ENCODE data around the gene RFX5. TPM values are rescaled to one million over a fixed set of nuclear protein-coding genes. Genes with fewer than 3 reads are reported as not detected.

Gene RFX5
- total RNA-seq, 1 donor from 2014 or later: 69.2 TPM

GRCh38 chr1:151292207-151293030 is 54.6 kb downstream of the RFX5 start:
- no peak for DNase-seq
- intact Hi-C loops (cut with micrococcal nuclease): no loop called here
- H3K27me3 Mint-ChIP-seq: no peaks in the 10 kb centered on the region
- no peak overlapping the region for H3K4me3 Mint-ChIP-seq
- H3K36me3 Mint-ChIP-seq (ENCODE audit: low read depth): peaks cover 46% of the 10 kb centered on the region
- H3K4me1 Mint-ChIP-seq: peaks cover 3% of the 10 kb centered on the region
- no peaks in the 10 kb centered on the region for H3K9me3 Mint-ChIP-seq
- no peak overlapping the region for H3K27ac Mint-ChIP-seq

- Mint-ChIP-seq H3K27me3 (no peaks in the 10 kb centered on the region), H3K27ac (no peak overlapping the region)
Measured at GRCh38 chr1:151290709-151291303, 56.2 kb downstream of the RFX5 start.

More at GRCh38 chr1:151290709-151291303, 56.2 kb downstream of the RFX5 start:
- Mint-ChIP-seq H3K4me3 (no peak overlapping the region), H3K9me3 (no peaks in the 10 kb centered on the region), H3K36me3 (ENCODE audit: low read depth) (peaks cover 49% of the 10 kb centered on the region), H3K4me1 (peaks cover 3% of the 10 kb centered on the region)
- no peak for DNase-seq
- intact Hi-C loops (cut with micrococcal nuclease): no loop called here

Other genes with a start within 250 kb of the RFX5 start
- 2.3 and 2.5 TPM in 2 replicates for gene SEMA6C, start 200.6 kb downstream of the RFX5 start, total RNA-seq
- gene TNFAIP8L2, start 190.6 kb downstream of the RFX5 start, total RNA-seq: 29.4 and 32.5 TPM in 2 replicates
- gene LYSMD1, start 181.3 kb downstream of the RFX5 start, total RNA-seq: 4.7 and 5.2 TPM in 2 replicates
- 96.7 and 100 TPM in 2 replicates for gene SCNM1, start 181.1 kb downstream of the RFX5 start, total RNA-seq
- 1.3 and 1.8 TPM in 2 replicates for gene TMOD4, start 171.3 kb downstream of the RFX5 start, total RNA-seq
- 86.7 and 92.3 TPM in 2 replicates for gene VPS72, start 157.1 kb downstream of the RFX5 start, total RNA-seq
- gene PIP5K1A, start 148.7 kb downstream of the RFX5 start, total RNA-seq: 97.7 and 98.7 TPM in 2 replicates
- 288 and 304 TPM in 2 replicates for gene PSMD4, start 92.5 kb downstream of the RFX5 start, total RNA-seq
- gene ZNF687, start 65.0 kb downstream of the RFX5 start, total RNA-seq: 25.4 and 26.8 TPM in 2 replicates
- gene PI4KB, start 19.8 kb downstream of the RFX5 start, total RNA-seq: 57.1 and 59.2 TPM in 2 replicates
- not detected in 2 replicates for gene SELENBP1, start 25.5 kb upstream of the RFX5 start, total RNA-seq
- gene PSMB4, start 52.3 kb upstream of the RFX5 start, total RNA-seq: 452 and 456 TPM in 2 replicates
- gene POGZ, start 112.2 kb upstream of the RFX5 start, total RNA-seq: 82.6 and 86.5 TPM in 2 replicates
- gene CGN, start 164.1 kb upstream of the RFX5 start, total RNA-seq: 0.07 and 0.28 TPM in 2 replicates
- gene TUFT1, start 193.1 kb upstream of the RFX5 start, total RNA-seq: 1.7 and 2.1 TPM in 2 replicates

Measured in activated CD4-positive, alpha-beta T cell treated with anti-CD3 and anti-CD28 coated beads, Interleukin-2, amount 10 ng/mL, durations not matched to agents 24 days and 14 days (primary cell).